GM12878 (cell line): ENCODE results near the gene PEX11B. TPM values are rescaled to one million over a fixed set of nuclear protein-coding genes. Genes with fewer than 3 reads are reported as not detected.

Source experiments
- ATAC-seq: fragments of 200-7000 bp; cut with Tn5 transposase; 3 replicates; pipeline ENCODE4 v1.9.1; 2020; ENCODE audit warnings: mild to moderate bottlenecking, moderate library complexity
- BruUV-seq: library from RNA; stranded (reverse); fragments of 400-500 nt; replicated peaks from 2 replicates; lab custom pipeline; 2021; lab: Mats Ljungman, UMichigan
- CTCF ChIA-PET: fragments of 300-600 bp; sonication (Branson Sonifier 250); formaldehyde crosslinking; extraction: SDS; loops from one replicate; lab custom pipeline; 2021; ENCODE audit warnings: inconsistent platforms; lab: Yijun Ruan, JAX
- POLR2A ChIA-PET: fragments of 350-600 bp; formaldehyde crosslinking; extraction: SDS; loops from one replicate; lab custom pipeline; 2021; ENCODE audit warnings: inconsistent platforms; lab: Charles Lee
- RAD21 ChIA-PET: fragments of 300-600 bp; sonication (Branson Sonifier 250); formaldehyde crosslinking; loops from one replicate; lab custom pipeline; 2023; ENCODE audit warnings: antibody characterized with exemption; ENCODE audit not compliant: unreplicated experiment; lab: Charles Lee
- SMC1A ChIA-PET: fragments of 300-600 bp; sonication (Branson Sonifier 250); formaldehyde crosslinking; loops from one replicate; lab custom pipeline; 2023; ENCODE audit not compliant: unreplicated experiment, uncharacterized antibody; lab: Charles Lee
- DNase-seq: peaks from one replicate; pipeline ENCODE4 v3.0.0-alpha.2; 2011; ENCODE audit warnings: low read depth, low spot score
- FAIRE-seq: peaks from 3 replicates; lab custom pipeline; 2011; peaks lifted over from hg19 to GRCh38; lab: Jason Lieb, UNC
- H2AFZ ChIP-seq: 2 replicates; pipeline ENCODE4 v1.6.0; 2011; ENCODE audit warnings: low read depth, low read length, control low read depth; ENCODE audit not compliant: control insufficient read depth
- H3K27ac ChIP-seq: 2 replicates; pipeline ENCODE4 v1.5.1; 2011; ENCODE audit warnings: control low read depth; ENCODE audit not compliant: control insufficient read depth, insufficient read depth
- H3K27me3 ChIP-seq, 2 experiments: replicated peaks in 1 of 2; 2 replicates each; pipeline versions ENCODE4 v1.6.0 to v1.6.1; 2011; ENCODE audit warnings: low read length in 1 of 2; ENCODE audit not compliant: control insufficient read depth in 2 of 2, insufficient read depth in 2 of 2
- H3K36me3 ChIP-seq, 2 experiments: 2 replicates each; pipeline ENCODE4 v1.5.1; 2011; ENCODE audit warnings: low read length in 1 of 2; ENCODE audit not compliant: control insufficient read depth in 2 of 2, insufficient read depth in 2 of 2
- H3K4me1 ChIP-seq: 2 replicates; pipeline ENCODE4 v1.6.1; 2011; ENCODE audit warnings: mild to moderate bottlenecking, low read length, moderate library complexity, mixed read lengths; ENCODE audit not compliant: control insufficient read depth, insufficient read depth
- H3K4me2 ChIP-seq: 2 replicates; pipeline ENCODE4 v1.6.0; 2011; ENCODE audit warnings: control low read depth; ENCODE audit not compliant: control insufficient read depth, insufficient read depth
- H3K4me3 ChIP-seq: fragments of 200-600 bp; sonication (generic); 2 replicates; pipeline ENCODE4 v1.5.1; 2016
- H3K79me2 ChIP-seq: 2 replicates; pipeline ENCODE4 v1.6.0; 2011; ENCODE audit warnings: low read length; ENCODE audit not compliant: control insufficient read depth, insufficient read depth
- H3K9ac ChIP-seq: 2 replicates; pipeline ENCODE4 v1.8.0; 2011; ENCODE audit warnings: low read length, control low read depth, mixed read lengths; ENCODE audit not compliant: control insufficient read depth, insufficient read depth
- H3K9me3 ChIP-seq: replicated peaks from 3 replicates; pipeline ENCODE4 v1.5.1; 2011; ENCODE audit warnings: mild to moderate bottlenecking, low read length; ENCODE audit not compliant: control insufficient read depth, insufficient read depth
- H4K20me1 ChIP-seq: 2 replicates; pipeline ENCODE4 v1.6.0; 2011; ENCODE audit not compliant: control insufficient read depth, insufficient read depth
- DPF2 ChIP-seq: fragments of 450-650 bp; IDR thresholded peaks from 2 replicates; pipeline ENCODE4 v1.6.1; 2017; ENCODE audit warnings: mild to moderate bottlenecking
- ESRRA ChIP-seq: IDR thresholded peaks from 2 replicates; pipeline ENCODE4 v1.6.1; 2012; ENCODE audit warnings: mild to moderate bottlenecking, low read length, improper control_type of control experiment
- HCFC1 ChIP-seq: fragments of 150-350 bp; IDR thresholded peaks from 2 replicates; pipeline ENCODE4 v1.6.1; 2014; ENCODE audit warnings: low read length
- NFYB ChIP-seq: IDR thresholded peaks from 2 replicates; pipeline ENCODE4 v1.6.1; 2011; ENCODE audit warnings: low read depth, mild to moderate bottlenecking, low read length, improper control_type of control experiment, moderate library complexity; ENCODE audit not compliant: insufficient read depth
- TBL1XR1 ChIP-seq: IDR thresholded peaks from 2 replicates; pipeline ENCODE4 v1.6.1; 2012; ENCODE audit warnings: low read depth, low read length, improper control_type of control experiment
- ZNF384 ChIP-seq: IDR thresholded peaks from 2 replicates; pipeline ENCODE4 v1.6.1; 2012; ENCODE audit warnings: low read depth, mild to moderate bottlenecking, low read length, improper control_type of control experiment, borderline replicate concordance
- ZSCAN29 ChIP-seq: fragments of 450-650 bp; IDR thresholded peaks from 2 replicates; pipeline ENCODE4 v1.6.1; 2017; ENCODE audit warnings: mild to moderate bottlenecking, moderate library complexity
- WGBS: methylation state at CpG from one replicate; pipeline ENCODE4 v1.1.6; 2016; ENCODE audit warnings: low lambda C conversion rate; ENCODE audit not compliant: insufficient replicate concordance, insufficient coverage; ENCODE audit errors: missing lambda C conversion rate; 5-methylcytosine and 5-hydroxymethylcytosine counted together
- in situ Hi-C: fragments of 300-500 bp; cut with MboI; formaldehyde crosslinking; loops from 9 replicates; pipeline ENCODE4 v1.14.3; 2018; ENCODE audit warnings: mixed read lengths
- intact Hi-C: fragments of 100-400 bp; cut with micrococcal nuclease; formaldehyde crosslinking; loops from one replicate; pipeline ENCODE4 v1.14.2; 2022; ENCODE audit not compliant: unreplicated experiment
- polyA plus RNA-seq, 11 experiments: library from polyadenylated mRNA; depleted of rRNA in 4 of 11; unstranded in 6 of 11; stranded (reverse) in 5 of 11; fragments of >200 nt; fragmentation: Nextera tagmentation in 4 of 11; fragmentation: Illumina TruSeq in 1 of 11; extraction: Ambion mirVana in 4 of 11; extraction: Trizol in 1 of 11; gene quantifications; 1 replicate in 1 of 11; 2 replicates in 10 of 11; pipeline versions ENCODE4 v1.2.1 to v1.2.3, GENCODE V29; 2011 to 2016; ENCODE audit warnings: inconsistent platforms in 2 of 11, missing spikeins in 2 of 11, low read depth in 1 of 11
- total RNA-seq, 4 experiments: library from RNA; depleted of rRNA in 3 of 4; stranded (reverse); fragments of >200 nt in 3 of 4; fragmentation: Illumina TruSeq in 1 of 4; extraction: Trizol in 1 of 4; gene quantifications; 2 replicates each; pipeline versions ENCODE4 v1.2.1 to v1.2.3, GENCODE V29; 2013 to 2021
- TF ChIP-seq, protein P1 (sequence below): fragments of 450-650 bp; IDR thresholded peaks from 2 replicates; pipeline ENCODE4 v1.6.1; 2016; ENCODE audit warnings: mild to moderate bottlenecking, moderate library complexity, borderline replicate concordance
- TF ChIP-seq, protein P2 (sequence below): fragments of 150-350 bp; IDR thresholded peaks from 2 replicates; pipeline ENCODE4 v1.6.1; 2014; ENCODE audit warnings: mild to moderate bottlenecking, low read depth, low read length

PEX11B gene
- total and polyA plus RNA-seq, 10 of the 15 experiments (the other 5 are each of a cell fraction or from before 2014, with no cell fraction given): 24.9 to 129 (median 40.7) TPM

DNA sequence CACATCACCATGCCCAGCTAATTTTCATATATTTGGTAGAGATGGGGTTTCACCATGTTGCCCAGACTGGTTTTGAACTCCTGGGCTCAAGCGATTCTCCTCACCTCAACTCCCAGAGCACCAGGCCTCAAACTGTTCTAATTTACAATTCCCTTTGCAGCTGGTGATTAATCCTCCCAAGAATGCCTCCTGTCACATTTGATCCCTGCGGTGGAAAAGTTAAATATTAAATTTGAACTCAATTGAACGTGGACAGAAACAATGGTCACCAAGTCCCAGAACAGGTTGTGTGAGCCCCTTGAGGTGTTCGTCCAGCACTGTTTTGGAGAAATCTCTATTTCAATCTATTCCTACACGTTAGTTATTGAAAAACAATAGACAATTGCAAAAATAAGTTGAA is 30.9 kb downstream of the PEX11B start:
- intact Hi-C loops (no loop called here), in situ Hi-C loops (no loop called here)
- H3K4me3 ChIP-seq: no peak overlapping the region
- H3K4me1 ChIP-seq: no peaks in the 10 kb centered on the region
- POLR2A ChIA-PET: no interaction called here
- no peak overlapping the region for H3K9ac ChIP-seq
- no peak for FAIRE-seq
- DNase-seq: no peak
- ATAC-seq: no peak
- H3K36me3 ChIP-seq: no peaks in the 10 kb centered on the region
- no peaks in the 10 kb centered on the region for H3K79me2 ChIP-seq
- H2AFZ ChIP-seq: no peak overlapping the region
- 59% methylated on average over 5 of the region's 5 CpGs for WGBS
- SMC1A ChIA-PET: no interaction called here
- RAD21 ChIA-PET: no interaction called here
- H4K20me1 ChIP-seq: no peaks in the 10 kb centered on the region
- no TSS peak for BruUV-seq
- H3K9me3 ChIP-seq: no peaks in the 10 kb centered on the region
- no peak overlapping the region for H3K4me2 ChIP-seq
- TF ChIP-seq TBL1XR1 (no peak), HCFC1 (no peak), ESRRA (no peak), NFYB (no peak), ZSCAN29 (no peak), DPF2 (no peak), ZNF384 (no peak)
- TF ChIP-seq, protein P1, sequence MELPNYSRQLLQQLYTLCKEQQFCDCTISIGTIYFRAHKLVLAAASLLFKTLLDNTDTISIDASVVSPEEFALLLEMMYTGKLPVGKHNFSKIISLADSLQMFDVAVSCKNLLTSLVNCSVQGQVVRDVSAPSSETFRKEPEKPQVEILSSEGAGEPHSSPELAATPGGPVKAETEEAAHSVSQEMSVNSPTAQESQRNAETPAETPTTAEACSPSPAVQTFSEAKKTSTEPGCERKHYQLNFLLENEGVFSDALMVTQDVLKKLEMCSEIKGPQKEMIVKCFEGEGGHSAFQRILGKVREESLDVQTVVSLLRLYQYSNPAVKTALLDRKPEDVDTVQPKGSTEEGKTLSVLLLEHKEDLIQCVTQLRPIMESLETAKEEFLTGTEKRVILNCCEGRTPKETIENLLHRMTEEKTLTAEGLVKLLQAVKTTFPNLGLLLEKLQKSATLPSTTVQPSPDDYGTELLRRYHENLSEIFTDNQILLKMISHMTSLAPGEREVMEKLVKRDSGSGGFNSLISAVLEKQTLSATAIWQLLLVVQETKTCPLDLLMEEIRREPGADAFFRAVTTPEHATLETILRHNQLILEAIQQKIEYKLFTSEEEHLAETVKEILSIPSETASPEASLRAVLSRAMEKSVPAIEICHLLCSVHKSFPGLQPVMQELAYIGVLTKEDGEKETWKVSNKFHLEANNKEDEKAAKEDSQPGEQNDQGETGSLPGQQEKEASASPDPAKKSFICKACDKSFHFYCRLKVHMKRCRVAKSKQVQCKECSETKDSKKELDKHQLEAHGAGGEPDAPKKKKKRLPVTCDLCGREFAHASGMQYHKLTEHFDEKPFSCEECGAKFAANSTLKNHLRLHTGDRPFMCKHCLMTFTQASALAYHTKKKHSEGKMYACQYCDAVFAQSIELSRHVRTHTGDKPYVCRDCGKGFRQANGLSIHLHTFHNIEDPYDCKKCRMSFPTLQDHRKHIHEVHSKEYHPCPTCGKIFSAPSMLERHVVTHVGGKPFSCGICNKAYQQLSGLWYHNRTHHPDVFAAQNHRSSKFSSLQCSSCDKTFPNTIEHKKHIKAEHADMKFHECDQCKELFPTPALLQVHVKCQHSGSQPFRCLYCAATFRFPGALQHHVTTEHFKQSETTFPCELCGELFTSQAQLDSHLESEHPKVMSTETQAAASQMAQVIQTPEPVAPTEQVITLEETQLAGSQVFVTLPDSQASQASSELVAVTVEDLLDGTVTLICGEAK: no peak
- TF ChIP-seq, protein P2, sequence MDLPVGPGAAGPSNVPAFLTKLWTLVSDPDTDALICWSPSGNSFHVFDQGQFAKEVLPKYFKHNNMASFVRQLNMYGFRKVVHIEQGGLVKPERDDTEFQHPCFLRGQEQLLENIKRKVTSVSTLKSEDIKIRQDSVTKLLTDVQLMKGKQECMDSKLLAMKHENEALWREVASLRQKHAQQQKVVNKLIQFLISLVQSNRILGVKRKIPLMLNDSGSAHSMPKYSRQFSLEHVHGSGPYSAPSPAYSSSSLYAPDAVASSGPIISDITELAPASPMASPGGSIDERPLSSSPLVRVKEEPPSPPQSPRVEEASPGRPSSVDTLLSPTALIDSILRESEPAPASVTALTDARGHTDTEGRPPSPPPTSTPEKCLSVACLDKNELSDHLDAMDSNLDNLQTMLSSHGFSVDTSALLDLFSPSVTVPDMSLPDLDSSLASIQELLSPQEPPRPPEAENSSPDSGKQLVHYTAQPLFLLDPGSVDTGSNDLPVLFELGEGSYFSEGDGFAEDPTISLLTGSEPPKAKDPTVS: no peak
- CTCF ChIA-PET: interaction anchor here (1.2 to 5.9 kb wide), 3 partner anchors 21 to 42 kb away, joined by 6 to 66 read pairs (median 9); partner anchors contain the start of genes ITGA10 and NUDT17
- no peak overlapping the region for H3K27ac ChIP-seq
- peaks cover 2 to 7% of the 10 kb centered on the region in 2 experiments; a peak in 2 of 4 replicates for H3K27me3 ChIP-seq
